Dendritic cell treated with granulocyte-macrophage colony-stimulating factor and Interleukin-4, amounts not matched to agents 40 ng/mL and 50 ng/mL, for 4 days (primary cell): ENCODE data around the gene GRK6.

ENCODE experiments used
- H3K27ac Mint-ChIP-seq: one replicate; pipeline ENCODE4 v1.8.0; 2022; ENCODE audit warnings: mild to moderate bottlenecking, mixed read lengths
- H3K27me3 Mint-ChIP-seq: one replicate; pipeline ENCODE4 v1.8.0; 2022; ENCODE audit warnings: mild to moderate bottlenecking, mixed read lengths
- H3K36me3 Mint-ChIP-seq: one replicate; pipeline ENCODE4 v1.8.0; 2022; ENCODE audit warnings: low read depth, mixed read lengths
- H3K4me1 Mint-ChIP-seq: one replicate; pipeline ENCODE4 v1.8.0; 2022; ENCODE audit warnings: low read depth, mixed read lengths
- H3K4me3 Mint-ChIP-seq: one replicate; pipeline ENCODE4 v1.8.0; 2022; ENCODE audit warnings: mild to moderate bottlenecking, moderate library complexity, mixed read lengths
- H3K9me3 Mint-ChIP-seq: one replicate; pipeline ENCODE4 v1.8.0; 2022; ENCODE audit warnings: mixed read lengths
- intact Hi-C: fragments of 100-400 bp; cut with micrococcal nuclease; formaldehyde crosslinking; loops from one replicate; pipeline ENCODE4 v1.15.0; 2022

GRK6 gene

GRCh38 chr5:177434437-177434836 is 8.0 kb downstream of the GRK6 start:
- Mint-ChIP-seq H3K27ac (no peak overlapping the region), H3K27me3 (no peaks in the 10 kb centered on the region), H3K36me3 (peaks cover 98% of the 10 kb centered on the region), H3K4me1 (peaks cover 57% of the 10 kb centered on the region), H3K9me3 (no peaks in the 10 kb centered on the region), H3K4me3 (no peak overlapping the region)
- intact Hi-C loops = no loop called here

- intact Hi-C loops = no loop called here
- Mint-ChIP-seq H3K27ac (no peak overlapping the region), H3K4me1 (peaks cover 54% of the 10 kb centered on the region), H3K9me3 (no peaks in the 10 kb centered on the region), H3K36me3 (peaks cover 100% of the 10 kb centered on the region), H3K27me3 (no peaks in the 10 kb centered on the region), H3K4me3 (no peak overlapping the region)
These were observed 8.7 kb downstream of the GRK6 start for GRCh38 chr5:177434942-177435738.

GRCh38 chr5:177435847-177436536 is 9.5 kb downstream of the GRK6 start:
- intact Hi-C loops = no loop called here
- Mint-ChIP-seq H3K27me3 (no peaks in the 10 kb centered on the region), H3K36me3 (peaks cover 100% of the 10 kb centered on the region), H3K9me3 (no peaks in the 10 kb centered on the region), H3K4me3 (no peak overlapping the region), H3K4me1 (peaks cover 45% of the 10 kb centered on the region), H3K27ac (no peak overlapping the region)

GRCh38 chr5:177437623-177438022 is 11.1 kb downstream of the GRK6 start:
- Mint-ChIP-seq H3K27ac (no peak overlapping the region), H3K36me3 (peaks cover 100% of the 10 kb centered on the region), H3K27me3 (no peaks in the 10 kb centered on the region), H3K4me3 (no peak overlapping the region), H3K4me1 (peaks cover 38% of the 10 kb centered on the region), H3K9me3 (no peaks in the 10 kb centered on the region)
- intact Hi-C loops = no loop called here

GRCh38 chr5:177438468-177438867 is 12.0 kb downstream of the GRK6 start:
- Mint-ChIP-seq H3K27me3 (no peaks in the 10 kb centered on the region), H3K27ac (no peak overlapping the region), H3K9me3 (no peaks in the 10 kb centered on the region), H3K4me3 (no peak overlapping the region), H3K4me1 (peaks cover 39% of the 10 kb centered on the region), H3K36me3 (peaks cover 100% of the 10 kb centered on the region)
- intact Hi-C loops = no loop called here

- Mint-ChIP-seq H3K9me3 (no peaks in the 10 kb centered on the region), H3K27ac (no peak overlapping the region), H3K4me1 (peaks cover 42% of the 10 kb centered on the region), H3K27me3 (no peaks in the 10 kb centered on the region), H3K36me3 (peaks cover 95% of the 10 kb centered on the region), H3K4me3 (no peak overlapping the region)
- intact Hi-C loops = no loop called here
These were observed 13.1 kb downstream of the GRK6 start for GRCh38 chr5:177439518-177440053.

- H3K36me3 Mint-ChIP-seq = peaks cover 86% of the 10 kb centered on the region
- H3K4me1 Mint-ChIP-seq = peaks cover 51% of the 10 kb centered on the region
- H3K4me3 Mint-ChIP-seq = no peak overlapping the region
- H3K27ac Mint-ChIP-seq = no peak overlapping the region
- H3K27me3 Mint-ChIP-seq = peaks cover 3% of the 10 kb centered on the region
- intact Hi-C loops = no loop called here
- H3K9me3 Mint-ChIP-seq = no peaks in the 10 kb centered on the region
These were observed 13.9 kb downstream of the GRK6 start for GRCh38 chr5:177440211-177440989.

- no peak overlapping the region for H3K4me3 Mint-ChIP-seq
- intact Hi-C loops = no loop called here
- H3K36me3 Mint-ChIP-seq = peaks cover 79% of the 10 kb centered on the region
- no peak overlapping the region for H3K27ac Mint-ChIP-seq
- H3K4me1 Mint-ChIP-seq = peaks cover 58% of the 10 kb centered on the region
- no peaks in the 10 kb centered on the region for H3K9me3 Mint-ChIP-seq
- H3K27me3 Mint-ChIP-seq = peaks cover 10% of the 10 kb centered on the region
These were observed 14.7 kb downstream of the GRK6 start for GRCh38 chr5:177440990-177441780.

- H3K36me3 Mint-ChIP-seq = peaks cover 68% of the 10 kb centered on the region
- H3K4me1 Mint-ChIP-seq = peaks cover 53% of the 10 kb centered on the region
- no peaks in the 10 kb centered on the region for H3K9me3 Mint-ChIP-seq
- H3K4me3 Mint-ChIP-seq = no peak overlapping the region
- intact Hi-C loops = no loop called here
- H3K27me3 Mint-ChIP-seq = peaks cover 12% of the 10 kb centered on the region
- no peak overlapping the region for H3K27ac Mint-ChIP-seq
These were observed 15.8 kb downstream of the GRK6 start for GRCh38 chr5:177442066-177442826.

GRCh38 chr5:177443144-177443983 is 16.9 kb downstream of the GRK6 start:
- Mint-ChIP-seq H3K36me3 (peaks cover 57% of the 10 kb centered on the region), H3K4me3 (no peak overlapping the region), H3K27me3 (peaks cover 21% of the 10 kb centered on the region), H3K9me3 (no peaks in the 10 kb centered on the region), H3K4me1 (peaks cover 60% of the 10 kb centered on the region), H3K27ac (no peak overlapping the region)
- intact Hi-C loops = no loop called here

- H3K4me1 Mint-ChIP-seq = peaks cover 61% of the 10 kb centered on the region
- no peak overlapping the region for H3K4me3 Mint-ChIP-seq
- no peaks in the 10 kb centered on the region for H3K9me3 Mint-ChIP-seq
- H3K27me3 Mint-ChIP-seq = peaks cover 30% of the 10 kb centered on the region
- intact Hi-C loops = no loop called here
- H3K36me3 Mint-ChIP-seq = peaks cover 47% of the 10 kb centered on the region
- no peak overlapping the region for H3K27ac Mint-ChIP-seq
These were observed 17.9 kb downstream of the GRK6 start for GRCh38 chr5:177444106-177445051.
